T-helper 22 cell (primary cell): Measurements from ENCODE around the gene SCIN.
"Not testable (repeated sequence)": the region's sequence is repeated elsewhere in the genome, so short reads cannot be mapped to it uniquely, and the experiment has no call there.

Experiments used
- DNase-seq: peaks from one replicate; pipeline ENCODE4 v3.0.0-alpha.2; 2020; ENCODE audit warnings: low read depth

SCIN gene

DNA sequence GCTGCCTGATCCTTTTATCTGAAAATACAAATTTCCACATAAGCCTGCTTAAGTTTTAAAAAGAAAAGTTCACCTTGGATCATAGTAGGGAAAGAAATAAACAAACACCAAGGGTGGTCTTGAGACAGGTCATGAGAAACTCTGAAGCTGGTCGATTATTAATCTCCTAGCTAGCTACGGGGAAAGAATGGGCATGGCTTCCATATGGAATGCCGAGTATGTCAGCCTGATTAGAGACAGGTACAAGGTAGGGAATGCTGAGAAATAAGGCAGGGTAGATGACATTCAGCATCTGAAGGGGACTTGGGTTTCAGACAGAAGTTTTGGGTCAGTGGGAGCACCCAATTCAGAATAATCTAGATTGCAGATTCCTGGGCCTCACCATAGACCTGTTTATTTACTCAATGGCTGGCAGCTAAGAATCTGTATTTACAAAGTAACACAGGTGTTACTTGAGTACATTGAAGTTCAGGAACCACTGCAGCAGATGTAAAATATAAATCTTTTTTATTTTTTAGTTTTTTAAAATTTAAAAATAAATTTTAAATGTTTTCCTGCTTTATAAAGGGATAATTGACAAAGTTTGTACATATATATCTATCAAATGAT lies 49.0 kb downstream of the SCIN start:
- no peak for DNase-seq

DNA sequence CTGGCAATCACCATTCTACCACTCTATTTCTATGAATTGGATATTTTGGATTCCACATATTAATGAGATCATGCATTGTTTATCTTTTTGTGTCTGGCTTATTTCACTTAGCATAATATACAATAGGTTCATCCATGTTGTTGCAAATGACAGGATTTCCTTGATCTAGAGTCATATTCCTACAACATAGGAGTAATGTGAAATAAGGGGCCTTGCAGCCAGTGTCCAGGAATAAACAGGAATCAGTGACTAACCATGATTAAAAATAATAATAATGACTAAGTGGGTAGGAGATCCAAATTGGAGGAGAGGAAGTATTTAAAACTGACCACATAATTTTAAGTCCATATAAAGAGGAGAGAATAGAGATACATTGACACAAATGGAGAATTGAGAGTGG lies 49.9 kb downstream of the SCIN start:
- DNase-seq, result no peak

DNA sequence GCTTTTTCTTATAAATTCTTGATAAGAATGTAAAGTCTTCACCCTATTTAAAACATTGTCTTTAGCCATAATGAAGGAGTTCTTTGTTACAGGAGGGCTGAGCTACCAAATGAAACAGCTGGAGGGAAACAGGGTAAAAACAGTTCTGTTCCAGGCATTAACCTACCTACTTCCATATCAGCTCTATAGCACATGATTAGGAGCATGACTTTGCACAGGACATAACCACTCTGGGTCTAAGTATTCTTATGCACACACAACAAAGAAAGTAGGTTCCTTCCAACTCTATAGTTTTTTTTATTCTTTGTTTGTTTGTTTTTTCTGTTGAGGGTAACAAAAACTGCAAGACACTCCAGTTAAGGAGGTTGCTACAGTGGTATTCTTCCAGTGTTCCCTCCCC lies 52.7 kb downstream of the SCIN start:
- no peak for DNase-seq

DNA sequence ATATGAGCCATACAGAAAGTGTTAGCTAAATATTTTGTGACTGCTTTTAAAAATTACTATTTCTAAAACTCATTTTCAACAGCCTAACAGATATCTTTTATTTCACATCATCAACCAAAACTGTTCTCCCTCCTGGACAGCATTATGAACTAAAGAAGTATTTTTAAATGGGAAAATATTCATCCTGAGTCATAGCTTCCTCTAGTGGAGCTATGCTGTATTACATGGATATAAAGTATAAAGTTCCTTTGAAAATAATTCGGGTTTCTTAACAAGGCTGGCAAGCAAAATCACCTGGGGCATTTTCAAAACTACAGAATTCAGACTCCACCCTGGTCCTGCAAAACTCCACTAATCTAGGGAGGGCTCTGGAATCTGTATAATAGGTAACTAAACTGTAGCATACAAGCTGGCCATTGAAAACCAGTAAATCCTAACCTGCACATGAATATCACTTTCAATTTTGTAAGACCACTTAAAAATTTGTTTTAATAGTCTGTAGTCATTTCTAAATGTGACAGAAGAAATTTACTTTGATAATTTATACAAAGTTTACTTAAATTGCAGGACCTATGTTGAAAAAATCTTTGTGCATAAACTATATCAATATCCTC lies 53.5 kb downstream of the SCIN start:
- DNase-seq, result no peak

DNA sequence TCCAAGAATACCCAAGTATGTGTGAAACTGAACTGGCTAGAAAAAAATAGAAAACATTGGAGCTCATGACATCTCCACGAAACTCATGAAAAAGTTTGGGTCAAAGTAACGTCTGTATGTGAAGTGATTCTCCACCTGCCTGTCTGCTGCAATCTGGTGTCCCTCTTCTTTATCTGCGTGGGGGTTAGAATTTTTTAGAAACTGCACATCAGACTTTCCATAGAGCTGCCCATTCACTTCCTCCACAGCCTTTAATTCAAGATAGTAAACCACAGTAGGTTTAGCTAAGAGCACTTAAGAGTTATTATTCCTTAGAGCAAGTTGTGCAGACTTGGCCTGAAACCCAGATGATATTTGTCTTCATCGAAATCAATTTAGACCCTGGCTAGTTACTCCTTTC lies 55.3 kb downstream of the SCIN start:
- no peak for DNase-seq

DNA sequence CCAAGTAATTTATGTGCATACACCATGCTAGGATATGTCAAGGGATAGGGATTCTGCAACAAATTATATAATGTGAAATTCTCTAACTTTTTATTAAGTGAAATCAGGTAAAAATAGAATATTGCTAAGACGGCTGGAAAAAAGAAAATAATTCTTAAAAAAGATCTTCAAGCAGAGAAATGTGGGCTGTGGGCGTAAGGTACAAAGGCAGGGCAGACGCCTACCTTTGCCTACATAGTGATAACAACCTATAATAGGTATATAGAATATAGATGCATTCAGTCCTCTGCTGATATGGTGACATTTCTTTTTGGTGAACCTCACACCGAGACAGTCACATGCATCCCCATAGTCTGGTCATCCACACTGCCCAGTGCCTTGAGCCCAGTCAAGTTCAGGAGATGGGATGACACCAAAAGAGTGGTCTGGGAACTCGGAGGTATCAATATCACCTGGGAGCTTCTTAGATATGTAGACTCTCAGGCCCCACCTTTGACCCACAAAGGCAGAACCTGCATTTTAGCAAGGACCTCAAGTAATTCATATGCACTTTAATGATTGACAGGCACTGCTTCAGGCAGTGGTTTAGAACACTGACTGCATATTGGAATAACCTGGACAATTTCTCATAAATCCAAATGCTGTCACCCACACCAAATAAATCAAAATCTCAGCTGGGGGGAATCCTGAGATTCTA lies 59.4 kb downstream of the SCIN start:
- DNase-seq, result no peak

DNA sequence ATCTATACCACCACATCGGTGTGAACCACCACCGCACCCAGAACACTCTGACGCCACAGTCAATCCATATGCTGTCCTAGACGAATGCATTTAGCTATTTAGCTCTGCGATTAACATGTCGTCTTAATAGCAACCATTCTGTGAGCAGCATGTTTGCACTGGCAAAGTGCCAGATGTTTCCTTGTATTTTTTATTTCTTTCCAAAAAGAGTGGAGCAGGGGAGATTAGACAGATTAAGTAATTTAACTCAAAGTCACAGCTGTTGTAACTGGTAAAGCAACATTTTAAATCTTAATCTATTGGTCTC lies 59.9 kb downstream of the SCIN start:
- no peak for DNase-seq

DNA sequence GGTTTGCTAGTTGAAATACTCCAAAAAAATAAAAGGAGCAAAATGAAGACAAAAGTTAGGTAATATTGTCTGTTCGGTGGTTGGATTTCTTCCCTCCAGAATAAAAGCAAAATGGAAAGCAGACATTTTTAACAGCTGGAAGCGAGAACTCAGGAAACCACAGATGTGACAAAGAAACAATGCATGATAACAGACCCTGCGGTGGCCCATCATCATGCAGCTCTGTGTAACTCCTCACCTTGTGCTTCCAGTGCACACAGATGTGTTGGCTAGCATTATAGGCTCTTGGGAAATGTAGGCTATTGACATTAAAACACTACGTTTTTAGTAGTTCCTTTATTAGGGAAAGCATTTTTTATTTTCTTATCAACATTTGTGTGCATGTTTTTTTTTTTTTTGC lies 63.1 kb downstream of the SCIN start:
- DNase-seq, result no peak

DNA sequence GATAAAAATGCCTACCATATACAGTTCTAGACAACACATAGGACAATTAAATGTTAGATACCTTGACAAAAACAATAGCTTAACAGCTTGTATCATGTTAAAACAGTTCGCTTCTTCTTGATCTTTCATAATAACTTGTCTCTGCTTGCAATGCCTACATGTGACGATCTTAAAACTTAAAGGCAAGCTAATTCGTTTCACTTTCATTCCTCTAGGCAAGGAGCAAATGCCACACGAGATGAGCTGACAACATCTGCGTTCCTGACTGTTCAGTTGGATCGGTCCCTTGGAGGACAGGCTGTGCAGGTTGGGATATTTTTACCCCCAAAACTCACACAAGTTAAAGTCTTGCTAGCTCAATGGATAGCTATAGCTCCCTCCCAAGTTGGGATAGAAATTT lies 65.3 kb downstream of the SCIN start:
- DNase-seq, result no peak

DNA sequence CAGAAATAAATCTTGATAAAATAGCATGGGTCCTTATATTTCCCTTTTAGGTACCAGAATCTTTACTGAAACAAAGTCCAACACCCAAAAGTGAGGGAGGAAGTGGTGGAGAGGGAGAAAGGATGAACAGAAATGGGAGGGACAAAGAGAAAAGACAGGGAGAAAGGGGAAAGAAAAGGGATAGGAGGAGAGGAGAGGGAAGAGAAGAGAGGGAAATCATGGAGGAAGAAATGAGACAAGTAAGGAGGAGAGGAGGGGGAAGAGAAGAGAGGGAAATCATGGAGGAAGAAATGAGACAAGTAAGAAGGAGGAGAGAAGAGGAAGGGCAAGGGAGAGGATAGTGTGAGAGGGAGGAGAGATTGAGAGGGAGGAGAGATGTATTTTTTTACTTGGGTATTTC lies 66.8 kb downstream of the SCIN start:
- DNase-seq, result no peak

DNA sequence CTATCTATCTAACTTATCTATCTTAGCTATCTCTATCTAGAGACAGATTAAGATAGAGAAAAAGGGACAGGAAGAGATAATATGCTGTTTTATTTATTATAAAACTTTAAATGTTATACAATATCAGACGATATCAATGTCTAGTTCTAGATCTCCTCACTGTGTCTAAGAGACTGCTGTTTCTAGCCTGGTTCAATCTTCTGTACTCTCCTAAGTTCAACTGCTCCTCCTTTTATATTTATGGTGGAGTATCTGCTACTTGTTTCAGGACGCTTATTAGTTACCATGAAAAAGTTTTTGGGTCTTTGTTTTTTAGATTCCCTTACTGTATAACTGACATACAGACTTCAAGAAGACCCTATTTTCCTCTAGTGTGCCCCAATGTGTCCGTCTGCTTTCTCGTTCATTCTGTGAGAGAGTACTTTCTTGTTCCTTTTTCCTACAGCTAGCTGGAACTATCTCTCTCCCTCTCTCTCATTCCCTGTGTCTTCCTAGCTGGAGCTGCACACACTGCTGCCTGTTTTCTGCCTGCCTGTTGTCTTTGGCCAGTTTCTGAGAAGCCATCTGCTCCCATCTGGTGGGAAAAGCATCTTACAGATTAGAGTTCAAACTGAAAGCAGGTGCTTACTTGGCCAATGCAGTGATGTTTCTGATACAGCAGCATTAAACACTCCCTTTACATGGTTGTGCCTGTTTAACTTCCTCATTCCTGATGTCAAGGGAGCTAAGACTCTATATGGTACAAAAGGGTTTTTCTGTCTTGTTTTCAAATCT lies 67.5 kb downstream of the SCIN start:
- DNase-seq, result no peak

DNA sequence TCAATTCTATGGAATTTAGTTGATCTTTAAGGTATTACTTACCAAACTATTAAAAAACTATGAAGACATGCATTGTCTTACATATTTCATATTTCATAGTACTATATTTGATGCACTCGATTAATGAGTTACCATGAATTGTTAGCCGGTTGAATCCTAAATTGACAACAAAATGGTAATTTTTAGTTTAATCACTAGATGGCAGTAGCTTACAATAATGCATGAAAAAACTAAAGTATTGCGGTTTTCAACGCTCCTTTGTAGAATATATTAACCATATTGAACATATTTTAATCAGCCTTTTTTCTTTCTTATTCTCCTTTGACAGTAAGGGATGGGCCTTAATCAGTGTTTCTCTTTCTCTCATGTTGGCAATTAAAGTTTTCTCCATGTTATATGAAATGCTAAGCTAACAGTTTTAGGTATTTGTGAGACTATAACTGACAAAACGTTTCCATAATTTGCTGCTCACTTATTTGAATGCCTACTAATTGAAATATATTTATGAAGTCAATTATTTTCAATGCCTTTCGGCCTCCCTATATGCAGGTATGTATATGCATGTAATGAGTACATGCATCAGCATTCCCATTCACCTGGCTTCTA lies 68.4 kb downstream of the SCIN start:
- no peak for DNase-seq

DNA sequence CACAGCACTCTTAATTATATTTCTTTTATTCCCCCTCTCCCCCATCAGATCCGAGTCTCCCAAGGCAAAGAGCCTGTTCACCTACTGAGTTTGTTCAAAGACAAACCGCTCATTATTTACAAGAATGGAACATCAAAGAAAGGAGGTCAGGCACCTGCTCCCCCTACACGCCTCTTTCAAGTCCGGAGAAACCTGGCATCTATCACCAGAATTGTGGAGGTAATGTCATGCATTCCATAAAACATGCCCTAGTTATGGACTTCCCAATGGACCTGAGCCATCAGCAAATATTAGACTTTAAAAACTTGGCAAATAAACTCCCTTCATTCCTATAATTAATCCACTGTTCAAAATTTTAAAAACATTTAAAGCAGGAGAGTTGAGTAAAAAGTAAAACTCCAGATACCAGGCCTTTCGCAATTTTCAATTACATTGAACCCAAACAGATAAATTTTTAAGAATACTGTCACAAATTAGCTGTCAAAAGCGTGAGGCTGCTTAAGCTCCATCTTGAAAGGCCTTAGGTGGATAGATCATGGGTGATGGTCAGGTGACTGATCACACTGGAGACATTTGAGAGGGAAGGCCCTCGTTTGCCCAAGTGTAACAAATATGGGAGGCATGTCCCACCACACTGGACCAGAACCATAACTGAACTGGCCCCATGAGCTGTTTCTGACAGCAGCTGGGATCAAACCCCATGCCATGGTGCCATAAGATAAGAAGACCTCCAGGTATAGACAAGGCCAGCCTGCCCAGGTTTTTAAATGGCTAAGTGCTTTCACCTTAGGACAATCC lies 70.0 kb downstream of the SCIN start:
- DNase-seq, result no peak

DNA sequence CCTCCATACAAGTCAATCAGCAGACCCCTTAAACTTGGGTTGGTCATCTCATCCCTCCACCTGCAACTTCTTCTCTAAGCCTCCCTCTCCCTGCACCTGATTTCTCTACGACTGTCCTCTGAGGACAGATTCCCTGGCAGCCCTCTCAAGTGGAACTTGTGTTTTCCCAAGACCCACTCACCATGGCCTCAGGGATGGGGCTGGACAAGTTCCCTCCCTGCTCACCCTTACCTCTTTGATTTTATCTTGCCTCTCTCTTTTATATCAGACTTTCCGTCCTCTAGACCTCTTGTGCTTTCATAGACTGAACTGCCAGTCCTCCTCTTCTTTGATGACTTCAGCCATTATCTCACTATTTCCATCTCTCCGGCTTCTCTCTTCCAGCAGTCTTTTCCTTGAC lies 70.7 kb downstream of the SCIN start:
- no peak for DNase-seq

DNA sequence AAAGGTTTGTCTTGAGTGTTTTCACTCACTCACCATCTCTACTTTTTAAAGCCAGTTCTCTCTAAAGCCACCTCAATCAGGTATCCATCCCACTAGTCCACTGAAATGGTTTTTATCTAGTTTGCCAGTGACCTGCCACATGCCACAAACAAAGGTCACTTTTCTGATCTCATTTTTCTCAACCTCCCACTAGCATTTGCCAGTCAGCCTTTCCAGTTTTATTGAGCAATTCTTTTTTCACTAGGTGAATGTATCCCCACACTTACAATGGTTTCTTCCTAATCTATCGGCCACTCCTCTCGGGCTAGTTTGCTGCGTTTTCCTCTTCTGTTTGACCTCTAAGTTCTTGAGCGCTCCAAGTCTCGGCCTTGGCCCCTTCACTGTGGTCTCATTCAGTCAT lies 72.0 kb downstream of the SCIN start:
- no peak for DNase-seq

DNA sequence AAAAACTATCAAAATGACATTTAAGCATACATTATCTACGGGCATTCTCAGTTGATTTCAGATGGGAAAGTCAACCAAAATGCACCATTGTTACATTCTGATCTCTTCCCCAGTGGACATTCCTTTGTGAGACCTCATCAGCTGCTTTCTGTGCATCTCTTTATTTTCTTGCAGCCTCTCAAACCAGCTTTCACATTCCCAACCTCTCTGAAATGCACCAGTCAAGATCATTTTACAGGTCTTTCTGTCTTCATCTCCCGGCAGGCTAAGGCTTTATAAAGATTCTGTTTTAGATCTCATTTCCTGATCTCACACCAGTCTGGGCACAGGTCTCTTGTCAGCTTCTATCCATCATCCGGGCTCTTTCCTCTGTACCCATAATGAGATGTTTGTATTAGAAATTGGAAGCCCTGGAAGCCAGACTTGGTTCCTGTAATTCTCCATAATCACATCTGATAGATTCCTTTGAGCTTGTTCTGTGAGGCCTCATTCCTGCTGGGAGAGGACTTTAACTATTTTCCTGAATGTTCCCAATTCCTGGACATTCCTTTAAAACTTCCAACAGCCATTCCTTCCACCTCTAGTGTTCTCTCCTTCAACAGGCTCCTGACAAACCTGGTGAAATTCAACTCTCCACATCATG lies 72.6 kb downstream of the SCIN start:
- no peak for DNase-seq

DNA sequence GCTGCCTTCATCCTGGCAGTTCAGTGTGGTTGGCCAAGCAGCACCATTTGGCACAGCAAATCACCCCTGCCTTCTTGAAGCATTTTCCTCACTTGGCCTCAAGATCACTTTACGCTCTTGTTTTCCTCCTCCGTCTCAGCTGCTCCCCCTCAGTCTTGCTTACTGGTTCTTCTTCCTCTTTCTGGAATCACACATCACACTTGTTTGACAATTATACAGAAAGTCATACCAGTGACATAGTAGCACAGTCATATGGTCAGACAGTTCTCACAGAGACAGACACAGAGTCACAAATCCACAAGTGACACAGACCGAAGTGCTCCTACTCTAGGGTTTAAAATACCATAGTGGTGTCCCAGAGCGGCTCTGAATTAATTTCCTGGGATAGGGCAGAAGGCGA lies 73.1 kb downstream of the SCIN start:
- no peak for DNase-seq

DNA sequence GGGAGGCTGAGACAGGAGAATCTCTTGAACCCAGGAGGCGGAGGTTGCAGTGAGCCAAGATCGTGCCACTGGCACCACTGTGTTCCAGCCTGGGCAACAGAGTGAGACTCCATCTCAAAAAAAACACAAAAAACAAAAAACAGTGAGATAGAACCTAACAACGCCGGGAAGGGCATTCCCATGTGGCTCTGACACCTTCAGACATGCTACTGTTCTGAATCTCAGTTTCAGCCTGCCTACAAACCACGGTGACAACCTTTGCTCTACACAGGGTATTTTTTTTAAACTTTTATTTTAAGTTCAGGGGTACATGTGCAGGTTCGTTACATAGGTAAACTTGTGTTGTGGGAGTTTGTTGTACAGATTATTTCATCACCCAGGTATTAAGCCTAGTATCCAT lies 74.7 kb downstream of the SCIN start:
- not testable (repeated sequence) for DNase-seq

DNA sequence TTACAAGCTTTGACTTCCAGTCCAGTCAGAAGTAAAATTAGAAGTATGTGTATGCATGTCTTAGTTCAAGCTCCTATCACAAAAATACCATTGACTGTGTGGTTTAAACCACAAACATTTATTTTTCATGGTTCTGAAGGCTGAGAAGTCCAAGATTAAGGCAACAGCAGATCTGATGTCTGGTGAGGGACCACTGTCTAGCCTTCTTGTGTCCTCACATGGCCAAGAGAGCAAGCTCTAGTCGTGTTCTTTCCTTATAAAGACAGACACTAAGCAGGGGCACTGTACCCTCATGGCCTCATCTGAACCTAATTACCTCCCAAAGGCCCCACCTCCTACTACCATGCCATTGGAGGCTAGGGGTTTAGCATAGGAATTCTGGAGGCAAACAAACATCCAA lies 75.6 kb downstream of the SCIN start:
- DNase-seq, result no peak

DNA sequence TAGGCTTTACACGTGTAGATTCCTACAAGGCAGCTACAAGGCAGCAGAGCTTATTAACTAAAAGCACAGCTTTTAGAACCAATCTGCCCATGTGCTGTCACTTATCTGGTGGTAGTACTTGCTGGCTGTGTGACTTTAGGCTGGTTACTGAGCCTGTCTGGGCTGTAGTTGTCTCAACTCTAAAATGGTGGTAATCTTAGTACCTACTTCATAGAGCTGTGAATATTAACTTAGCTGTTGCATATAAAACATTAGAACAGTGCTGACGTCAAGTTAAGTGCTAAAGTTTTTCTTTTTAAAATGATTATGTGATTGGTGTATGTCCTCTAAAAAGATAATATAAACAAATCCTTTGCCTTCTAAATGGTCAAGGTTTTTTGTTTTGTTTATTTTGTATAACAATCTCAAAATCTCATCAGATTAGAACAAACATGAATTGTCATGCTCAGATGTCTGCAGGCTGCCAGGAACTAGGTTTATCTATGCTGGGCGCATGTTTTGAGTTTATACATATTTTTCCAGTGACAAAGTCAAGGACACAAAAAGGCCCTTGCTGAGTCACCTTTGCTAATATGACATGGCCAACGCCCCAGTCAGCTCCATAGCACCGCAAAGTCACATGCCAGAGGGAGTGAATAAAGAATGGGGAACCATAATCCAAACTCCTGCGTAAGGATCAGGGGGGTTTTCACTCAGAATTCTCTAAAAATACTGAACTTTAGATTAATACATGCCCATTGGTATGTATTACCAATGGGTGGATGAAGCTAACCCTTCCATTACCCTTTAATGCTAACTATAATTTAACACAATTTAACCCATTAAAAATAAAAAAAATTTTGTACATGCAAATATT lies 77.1 kb downstream of the SCIN start:
- no peak for DNase-seq
